ENCODE results near the gene TRMT112. TPM values are rescaled to one million over a fixed set of nuclear protein-coding genes. Genes with fewer than 3 reads are reported as not detected.

TRMT112 gene
- total RNA-seq, 2 experiments from 2014 or later: 197 TPM

- intact Hi-C loops (cut with micrococcal nuclease): no loop called here
- Mint-ChIP-seq H3K4me1 (ENCODE audit: low read depth) (peaks cover 11% of the 10 kb centered on the region), H3K4me3 (no peak overlapping the region), H3K27me3 (peaks cover 73% of the 10 kb centered on the region), H3K27ac (no peak overlapping the region), H3K9me3 (no peaks in the 10 kb centered on the region), H3K36me3 (ENCODE audit: low read depth) (no peaks in the 10 kb centered on the region)
- DNase-seq: no peak
- CTCF ChIA-PET: no interaction called here
- no peak for ATAC-seq
- POLR2A ChIA-PET: interaction anchor here (1.6 kb wide), 1 partner anchor 73 kb away, joined by 3 read pairs; no protein-coding TSS in a partner anchor
- TF ChIP-seq CTCF (IDR thresholded peaks at IDR 0.05): no peak
These were observed 19.5 kb downstream of the TRMT112 start for GRCh38 chr11:64297699-64298358.

- intact Hi-C loops (cut with micrococcal nuclease): no loop called here
- no peak overlapping the region for H3K27ac Mint-ChIP-seq
These were observed 20.3 kb downstream of the TRMT112 start for GRCh38 chr11:64296830-64297698.

GRCh38 chr11:64296236-64296635 is 21.1 kb downstream of the TRMT112 start:
- Mint-ChIP-seq H3K9me3 (no peaks in the 10 kb centered on the region), H3K27ac (no peak overlapping the region), H3K36me3 (ENCODE audit: low read depth) (no peaks in the 10 kb centered on the region), H3K27me3 (peaks cover 73% of the 10 kb centered on the region), H3K4me1 (ENCODE audit: low read depth) (peaks cover 11% of the 10 kb centered on the region), H3K4me3 (no peak overlapping the region)
- TF ChIP-seq CTCF (IDR thresholded peaks at IDR 0.05): no peak
- intact Hi-C loops (cut with micrococcal nuclease): no loop called here
- POLR2A ChIA-PET: interaction anchor here (0.6 to 1.6 kb wide), 4 partner anchors 24 to 72 kb away, joined by 3 to 4 read pairs (median 4); no protein-coding TSS in a partner anchor
- CTCF ChIA-PET: interaction anchor here (1.2 to 1.5 kb wide), 2 partner anchors 25 to 45 kb away, joined by 3 to 4 read pairs; partner anchors contain the start of gene PLCB3
- ATAC-seq (no peak), DNase-seq (no peak)

More at GRCh38 chr11:64296830-64297698, 20.3 kb downstream of the TRMT112 start:
- POLR2A ChIA-PET: interaction anchor here (0.6 to 1.6 kb wide), 4 partner anchors 25 to 72 kb away, joined by 3 to 4 read pairs (median 4); no protein-coding TSS in a partner anchor
- CTCF ChIA-PET: interaction anchor here (1.2 to 1.5 kb wide), 2 partner anchors 25 to 46 kb away, joined by 3 to 4 read pairs; partner anchors contain the start of gene PLCB3
- Mint-ChIP-seq H3K4me3 (no peak overlapping the region), H3K9me3 (no peaks in the 10 kb centered on the region), H3K27me3 (peaks cover 76% of the 10 kb centered on the region), H3K4me1 (ENCODE audit: low read depth) (peaks cover 11% of the 10 kb centered on the region), H3K36me3 (ENCODE audit: low read depth) (no peaks in the 10 kb centered on the region)
- no peak for DNase-seq
- no peak for ATAC-seq
- TF ChIP-seq CTCF (IDR thresholded peaks at IDR 0.05): no peak

- intact Hi-C loops (cut with micrococcal nuclease): no loop called here
- no peaks in the 10 kb centered on the region for H3K36me3 Mint-ChIP-seq (ENCODE audit: low read depth)
- no peak for ATAC-seq
- no peak overlapping the region for H3K27ac Mint-ChIP-seq
- no peak overlapping the region for H3K4me3 Mint-ChIP-seq
- CTCF ChIA-PET: interaction anchor here (0.7 to 1.5 kb wide), 3 partner anchors 9 to 447 kb away, joined by 3 to 6 read pairs (median 3); partner anchors contain the start of gene PLCB3
- POLR2A ChIA-PET: no interaction called here
- DNase-seq: no peak
- no peaks in the 10 kb centered on the region for H3K9me3 Mint-ChIP-seq
- peaks cover 74% of the 10 kb centered on the region for H3K27me3 Mint-ChIP-seq
- peaks cover 9% of the 10 kb centered on the region for H3K4me1 Mint-ChIP-seq (ENCODE audit: low read depth)
- TF ChIP-seq CTCF (IDR thresholded peaks at IDR 0.05): no peak
These were observed 21.6 kb downstream of the TRMT112 start for GRCh38 chr11:64295760-64296159.

Data from activated CD8-positive, alpha-beta T cell treated with anti-CD3 and anti-CD28 coated beads for 36 hours (primary cell).